ENCODE measurements around the gene ABCA13.

Gene ABCA13

GRCh38 chr7:48522692-48523091 is 351.4 kb downstream of the ABCA13 start:
- TF ChIP-seq POLR2AphosphoS5 (IDR thresholded peaks at IDR 0.05; ENCODE audit: low read depth), result no peak
- TF ChIP-seq GABPA (IDR thresholded peaks at IDR 0.05; ENCODE audit: low read depth), result no peak
- no peak for TF ChIP-seq REST (IDR thresholded peaks at IDR 0.05; ENCODE audit: insufficient replicate concordance, low read depth)
- TF ChIP-seq SPI1 (IDR thresholded peaks at IDR 0.05; ENCODE audit: borderline replicate concordance, low read depth), result no peak
- no peak for TF ChIP-seq CTCF (IDR thresholded peaks at IDR 0.05; ENCODE audit: insufficient read depth, low read length)
- Histone ChIP-seq H3K27ac (replicated peaks) (no peak overlapping the region), H3K4me3 (replicated peaks; ENCODE audit: insufficient read depth, low read length) (no peak overlapping the region), H3K27me3 (ENCODE audit: insufficient read depth, poor library complexity, severe bottlenecking) (no peaks in the 10 kb centered on the region)
- no peak for DNase-seq (ENCODE audit: low read depth in 1 of 2, low spot score in 1 of 2)

DNA sequence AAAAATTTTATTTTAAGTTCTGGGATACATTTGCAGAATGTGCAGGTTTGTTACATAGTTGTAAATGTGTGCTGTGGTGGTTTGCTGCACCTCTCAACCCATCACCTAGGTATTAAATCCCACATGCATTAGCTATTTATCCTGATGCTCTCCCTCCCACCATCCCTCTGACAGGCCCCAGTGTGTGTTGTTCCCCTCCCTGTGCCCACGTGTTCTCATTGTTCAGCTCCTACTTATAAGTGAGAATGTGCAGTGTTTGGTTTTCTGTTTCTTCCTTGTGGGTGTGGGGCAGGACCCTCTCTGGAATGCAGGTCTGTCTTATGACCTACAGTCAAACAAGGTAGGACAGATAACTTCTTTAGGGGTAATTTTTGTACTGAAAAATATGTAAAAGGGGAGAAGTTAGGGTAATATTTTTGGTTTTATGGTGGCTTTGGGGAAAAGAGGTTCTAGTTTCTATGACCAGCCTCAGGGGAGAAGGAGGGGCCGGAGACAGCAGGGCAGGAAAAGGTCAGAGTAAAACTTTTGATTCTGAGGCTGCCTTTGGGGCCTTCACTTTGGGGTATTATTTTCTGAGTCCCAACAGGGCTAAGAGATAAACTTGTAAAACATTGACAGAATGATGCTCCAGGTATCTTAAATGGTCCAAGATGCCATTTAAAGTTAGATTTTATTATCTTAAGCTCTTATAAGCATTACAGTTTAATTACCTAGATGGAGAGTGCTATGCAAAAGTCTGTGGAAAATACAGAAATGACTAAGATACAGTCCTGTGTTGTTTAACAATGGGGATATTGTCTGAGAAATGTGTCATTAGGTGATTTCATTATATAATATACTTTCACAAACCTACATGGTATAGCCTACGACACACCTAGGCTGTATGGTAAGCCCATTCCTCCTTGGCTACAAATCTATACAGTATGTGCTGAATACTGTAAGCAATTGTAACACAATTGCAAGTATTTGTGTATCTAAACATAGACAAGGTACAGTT is 354.8 kb downstream of the ABCA13 start:
- no peak for DNase-seq (ENCODE audit: low read depth in 1 of 2, low spot score in 1 of 2)
- no peak overlapping the region for H3K4me3 ChIP-seq (replicated peaks; ENCODE audit: insufficient read depth, low read length)
- H3K27me3 ChIP-seq (ENCODE audit: insufficient read depth, poor library complexity, severe bottlenecking), result no peaks in the 10 kb centered on the region
- no peak overlapping the region for H3K27ac ChIP-seq (replicated peaks)
- TF ChIP-seq SPI1 (IDR thresholded peaks at IDR 0.05; ENCODE audit: borderline replicate concordance, low read depth), result no peak
- no peak for TF ChIP-seq REST (IDR thresholded peaks at IDR 0.05; ENCODE audit: insufficient replicate concordance, low read depth)
- no peak for TF ChIP-seq CTCF (IDR thresholded peaks at IDR 0.05; ENCODE audit: insufficient read depth, low read length)
- TF ChIP-seq POLR2AphosphoS5 (IDR thresholded peaks at IDR 0.05; ENCODE audit: low read depth), result no peak
- no peak for TF ChIP-seq GABPA (IDR thresholded peaks at IDR 0.05; ENCODE audit: low read depth)

GRCh38 chr7:48528646-48529045 is 357.4 kb downstream of the ABCA13 start:
- no peak overlapping the region for H3K4me3 ChIP-seq (replicated peaks; ENCODE audit: insufficient read depth, low read length)
- H3K27ac ChIP-seq (replicated peaks), result no peak overlapping the region
- peak in 1 of 2 experiments; percentile 11 for DNase-seq (ENCODE audit: low read depth in 1 of 2, low spot score in 1 of 2)
- TF ChIP-seq REST (IDR thresholded peaks at IDR 0.05; ENCODE audit: insufficient replicate concordance, low read depth), result no peak
- no peak for TF ChIP-seq GABPA (IDR thresholded peaks at IDR 0.05; ENCODE audit: low read depth)
- TF ChIP-seq SPI1 (IDR thresholded peaks at IDR 0.05; ENCODE audit: borderline replicate concordance, low read depth), result peak; percentile 60
- no peaks in the 10 kb centered on the region for H3K27me3 ChIP-seq (ENCODE audit: insufficient read depth, poor library complexity, severe bottlenecking)
